ENCODE results near the gene DOK6. TPM values are rescaled to one million over a fixed set of nuclear protein-coding genes. Genes with fewer than 3 reads are reported as not detected.

Gene DOK6
- total and polyA plus RNA-seq, 2 of the 13 experiments (the other 11 are each of a cell fraction or from before 2014, with no cell fraction given): 17.0 to 17.2 TPM

DNA sequence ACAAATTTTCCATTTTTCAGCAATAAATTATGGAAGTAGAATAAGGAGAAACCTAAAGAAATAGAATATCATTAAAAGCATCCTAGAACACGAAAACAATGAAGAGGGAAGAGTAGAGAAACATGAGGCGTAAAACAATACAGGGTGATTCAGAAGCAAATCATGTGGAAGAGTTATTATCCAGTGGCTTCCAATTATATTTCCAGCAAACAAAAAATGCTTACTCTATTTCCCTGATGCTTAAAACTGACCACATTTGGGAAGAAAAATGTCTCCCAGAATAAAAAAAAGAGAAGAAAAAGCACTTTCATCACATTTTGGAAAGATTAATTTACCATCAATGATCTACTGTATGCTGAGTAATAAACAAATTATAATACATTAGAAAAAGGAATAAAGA lies 354.4 kb downstream of the DOK6 start (continued):
- TF ChIP-seq KDM6A (CRISPR knock-in tag; IDR thresholded peaks at IDR 0.05; ENCODE audit: low read depth) (no peak), BRCA1 (CRISPR knock-in tag; IDR thresholded peaks at IDR 0.05) (no peak), RXRB (CRISPR knock-in tag; IDR thresholded peaks at IDR 0.05; ENCODE audit: borderline replicate concordance) (no peak), KLF13 (CRISPR knock-in tag; IDR thresholded peaks at IDR 0.05) (no peak), DNMT1 (CRISPR knock-in tag; IDR thresholded peaks at IDR 0.05) (no peak), FOXC1 (CRISPR knock-in tag; IDR thresholded peaks at IDR 0.05; ENCODE audit: borderline replicate concordance) (no peak), ZNF674 (CRISPR knock-in tag; IDR thresholded peaks at IDR 0.05; ENCODE audit: low read depth) (no peak), NR2F6 (IDR thresholded peaks at IDR 0.05) (no peak), NR2F6 (CRISPR knock-in tag; IDR thresholded peaks at IDR 0.05) (no peak), RBM22 (optimal IDR thresholded peaks at IDR 0.05; ENCODE audit: low read length) (no peak)
- TF ChIP-seq, protein P1, sequence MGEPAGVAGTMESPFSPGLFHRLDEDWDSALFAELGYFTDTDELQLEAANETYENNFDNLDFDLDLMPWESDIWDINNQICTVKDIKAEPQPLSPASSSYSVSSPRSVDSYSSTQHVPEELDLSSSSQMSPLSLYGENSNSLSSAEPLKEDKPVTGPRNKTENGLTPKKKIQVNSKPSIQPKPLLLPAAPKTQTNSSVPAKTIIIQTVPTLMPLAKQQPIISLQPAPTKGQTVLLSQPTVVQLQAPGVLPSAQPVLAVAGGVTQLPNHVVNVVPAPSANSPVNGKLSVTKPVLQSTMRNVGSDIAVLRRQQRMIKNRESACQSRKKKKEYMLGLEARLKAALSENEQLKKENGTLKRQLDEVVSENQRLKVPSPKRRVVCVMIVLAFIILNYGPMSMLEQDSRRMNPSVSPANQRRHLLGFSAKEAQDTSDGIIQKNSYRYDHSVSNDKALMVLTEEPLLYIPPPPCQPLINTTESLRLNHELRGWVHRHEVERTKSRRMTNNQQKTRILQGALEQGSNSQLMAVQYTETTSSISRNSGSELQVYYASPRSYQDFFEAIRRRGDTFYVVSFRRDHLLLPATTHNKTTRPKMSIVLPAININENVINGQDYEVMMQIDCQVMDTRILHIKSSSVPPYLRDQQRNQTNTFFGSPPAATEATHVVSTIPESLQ (CRISPR knock-in tag; conservative IDR thresholded peaks at IDR 0.05): no peak
- TF ChIP-seq, protein P2, sequence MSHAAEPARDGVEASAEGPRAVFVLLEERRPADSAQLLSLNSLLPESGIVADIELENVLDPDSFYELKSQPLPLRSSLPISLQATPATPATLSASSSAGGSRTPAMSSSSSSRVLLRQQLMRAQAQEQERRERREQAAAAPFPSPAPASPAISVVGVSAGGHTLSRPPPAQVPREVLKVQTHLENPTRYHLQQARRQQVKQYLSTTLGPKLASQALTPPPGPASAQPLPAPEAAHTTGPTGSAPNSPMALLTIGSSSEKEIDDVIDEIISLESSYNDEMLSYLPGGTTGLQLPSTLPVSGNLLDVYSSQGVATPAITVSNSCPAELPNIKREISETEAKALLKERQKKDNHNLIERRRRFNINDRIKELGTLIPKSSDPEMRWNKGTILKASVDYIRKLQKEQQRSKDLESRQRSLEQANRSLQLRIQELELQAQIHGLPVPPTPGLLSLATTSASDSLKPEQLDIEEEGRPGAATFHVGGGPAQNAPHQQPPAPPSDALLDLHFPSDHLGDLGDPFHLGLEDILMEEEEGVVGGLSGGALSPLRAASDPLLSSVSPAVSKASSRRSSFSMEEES (CRISPR knock-in tag; IDR thresholded peaks at IDR 0.05): no peak
